WERI-Rb-1 (cell line): ENCODE results near the gene AGBL5.

ENCODE experiments used
- DNase-seq: peaks from one replicate; pipeline ENCODE4 v3.0.0-alpha.2; 2020
- H3K27ac ChIP-seq: fragments of 250-450 bp; sonication (Bioruptor Pico); 2 replicates; pipeline ENCODE4 v1.5.1; 2020; ENCODE audit warnings: mild to moderate bottlenecking, moderate library complexity
- H3K27me3 ChIP-seq: fragments of 250-450 bp; sonication (Bioruptor Pico); 2 replicates; pipeline ENCODE4 v1.5.1; 2021; ENCODE audit warnings: mild to moderate bottlenecking, low read depth, moderate library complexity; ENCODE audit not compliant: insufficient read depth, severe bottlenecking
- H3K36me3 ChIP-seq: fragments of 250-450 bp; sonication (Bioruptor Pico); 2 replicates; pipeline ENCODE4 v1.5.1; 2020; ENCODE audit warnings: mild to moderate bottlenecking, moderate library complexity
- H3K4me3 ChIP-seq: 2 replicates; pipeline ENCODE4 v1.5.1; 2011; ENCODE audit warnings: low read depth, mild to moderate bottlenecking, control low read depth, low read length
- H3K9me3 ChIP-seq: fragments of 250-450 bp; sonication (Bioruptor Pico); 2 replicates; pipeline ENCODE4 v1.5.1; 2021; ENCODE audit warnings: mild to moderate bottlenecking, moderate library complexity; ENCODE audit not compliant: severe bottlenecking
- CTCF ChIP-seq: IDR thresholded peaks from 2 replicates; pipeline ENCODE4 v1.5.1; 2011; ENCODE audit warnings: low read depth, mild to moderate bottlenecking, control low read depth, inconsistent platforms, low read length

Gene AGBL5

DNA sequence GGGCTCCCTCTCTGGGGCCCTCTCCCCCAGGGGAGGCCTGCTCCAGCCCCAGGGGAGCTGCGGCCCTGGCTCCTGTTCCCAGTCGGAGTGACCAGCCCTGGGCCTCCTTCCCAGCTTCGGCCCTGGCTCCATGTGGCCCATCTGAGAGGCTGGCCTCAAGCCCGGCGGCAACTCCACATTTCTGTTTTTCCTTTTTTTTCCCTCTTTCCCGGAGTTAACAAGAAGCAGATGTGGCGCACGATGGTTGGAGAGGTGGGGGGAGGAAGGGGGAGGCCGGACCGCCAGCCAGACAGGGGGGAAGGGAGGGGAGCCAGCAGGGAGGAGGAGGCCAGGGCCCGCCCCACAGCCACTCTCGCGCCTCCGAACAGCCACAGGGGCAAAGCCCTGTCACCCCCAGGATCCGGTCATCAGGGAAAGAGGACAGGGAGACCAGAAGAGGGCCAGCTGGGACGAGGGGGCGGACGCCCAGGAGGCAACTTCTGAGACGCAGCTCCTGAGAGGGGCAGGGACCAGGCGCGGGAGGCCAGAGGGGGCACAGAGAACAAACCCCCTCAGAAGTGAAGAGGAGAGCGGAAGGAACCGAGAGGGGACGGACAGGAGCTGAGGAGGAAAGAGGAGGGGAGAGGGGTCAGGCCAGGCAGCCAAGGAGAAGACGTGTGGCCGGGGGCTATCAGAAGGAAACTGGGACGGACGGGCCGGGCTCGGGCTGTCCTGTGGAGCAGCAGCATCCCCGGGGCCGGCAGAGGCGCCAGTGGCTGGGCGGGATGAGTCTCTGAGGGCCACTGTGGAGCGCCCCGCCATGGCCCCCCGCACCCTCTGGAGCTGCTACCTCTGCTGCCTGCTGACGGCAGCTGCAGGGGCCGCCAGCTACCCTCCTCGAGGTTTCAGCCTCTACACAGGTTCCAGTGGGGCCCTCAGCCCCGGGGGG is 27.1 kb downstream of the AGBL5 start, which contains the start of gene EMILIN1:
EMILIN1 (plus strand) TSS at position 349 of the 928 bp plus-strand sequence; CDS start at position 800, 451 bp downstream.
- Histone ChIP-seq H3K27me3 (no peaks in the 10 kb centered on the region), H3K9me3 (no peaks in the 10 kb centered on the region), H3K4me3 (no peak within 1 kb of the TSS), H3K27ac (peak within 1 kb of the TSS; percentile 19), H3K36me3 (no peaks in the 10 kb centered on the region)
- no peak for TF ChIP-seq CTCF
- no peak for DNase-seq

GRCh38 chr2:27079233-27080139 is 28.0 kb downstream of the AGBL5 start:
- Histone ChIP-seq H3K36me3 (no peaks in the 10 kb centered on the region), H3K4me3 (no peak overlapping the region), H3K27ac (no peak overlapping the region), H3K27me3 (no peaks in the 10 kb centered on the region), H3K9me3 (no peaks in the 10 kb centered on the region)
- TF ChIP-seq CTCF, result no peak
- peak; percentile 34 for DNase-seq

GRCh38 chr2:27080140-27080469 is 28.6 kb downstream of the AGBL5 start:
- Histone ChIP-seq H3K4me3 (no peak overlapping the region), H3K36me3 (no peaks in the 10 kb centered on the region), H3K27ac (no peak overlapping the region), H3K27me3 (no peaks in the 10 kb centered on the region), H3K9me3 (no peaks in the 10 kb centered on the region)
- no peak for TF ChIP-seq CTCF
- no peak for DNase-seq

- Histone ChIP-seq H3K36me3 (no peaks in the 10 kb centered on the region), H3K9me3 (no peaks in the 10 kb centered on the region), H3K4me3 (no peak overlapping the region), H3K27ac (peak overlapping the region; percentile 14; the same call in 1 of the 2 replicates), H3K27me3 (no peaks in the 10 kb centered on the region)
- no peak for TF ChIP-seq CTCF
- no peak for DNase-seq
These were observed 29.1 kb downstream of the AGBL5 start for GRCh38 chr2:27080603-27080936.

GRCh38 chr2:27081984-27082772 is 30.7 kb downstream of the AGBL5 start:
- Histone ChIP-seq H3K36me3 (no peaks in the 10 kb centered on the region), H3K4me3 (no peak overlapping the region), H3K27me3 (no peaks in the 10 kb centered on the region), H3K9me3 (no peaks in the 10 kb centered on the region), H3K27ac (no peak overlapping the region; the same call in 1 of the 2 replicates)
- no peak for TF ChIP-seq CTCF
- DNase-seq, result no peak
